Activated naive CD8-positive, alpha-beta T cell treated with anti-CD3 and anti-CD28 coated beads, Interleukin-2, amount 10 ng/mL, durations not matched to agents 7 days and 5 days (primary cell): ENCODE measurements around the gene EXOC4. TPM values are rescaled to one million over a fixed set of nuclear protein-coding genes. Genes with fewer than 3 reads are reported as not detected.
A peak's percentile ranks its signal among the peaks of the same experiment; 100 is the strongest.
"Not testable (repeated sequence)": the region's sequence is repeated elsewhere in the genome, so short reads cannot be mapped to it uniquely, and the experiment has no call there.

Experiments used
- ATAC-seq: fragments of 150-1000 bp; cut with Tn5 transposase; one replicate; pipeline ENCODE4 v1.10.0; 2021; ENCODE audit warnings: low read depth, moderate library complexity
- POLR2A ChIA-PET: fragments of 350-600 bp; sonication (Branson Sonifier 250); formaldehyde crosslinking; loops from one replicate; lab custom pipeline; 2021; ENCODE audit warnings: antibody characterized with exemption; lab: Charles Lee
- DNase-seq: peaks from one replicate; pipeline ENCODE4 v3.0.0; 2021
- H3K27ac Mint-ChIP-seq: one replicate; pipeline ENCODE4 v1.8.0; 2022; ENCODE audit warnings: mild to moderate bottlenecking, mixed read lengths
- H3K27me3 Mint-ChIP-seq: one replicate; pipeline ENCODE4 v1.8.0; 2022; ENCODE audit warnings: mild to moderate bottlenecking, moderate library complexity, mixed read lengths
- H3K36me3 Mint-ChIP-seq: one replicate; pipeline ENCODE4 v1.8.0; 2021; ENCODE audit warnings: mild to moderate bottlenecking, mixed read lengths
- H3K4me1 Mint-ChIP-seq: one replicate; pipeline ENCODE4 v1.8.0; 2021; ENCODE audit warnings: mixed read lengths
- H3K4me3 Mint-ChIP-seq: one replicate; pipeline ENCODE4 v1.8.0; 2022; ENCODE audit warnings: mild to moderate bottlenecking, moderate library complexity, mixed read lengths
- H3K9me3 Mint-ChIP-seq: one replicate; pipeline ENCODE4 v1.8.0; 2021; ENCODE audit warnings: mixed read lengths
- total RNA-seq, 2 experiments: library from RNA; stranded (reverse); gene quantifications; one replicate each; pipeline ENCODE4 v1.2.3, GENCODE V29; 2021

The EXOC4 gene
- total RNA-seq, 2 experiments from 2014 or later: 73.1 to 73.7 TPM

DNA sequence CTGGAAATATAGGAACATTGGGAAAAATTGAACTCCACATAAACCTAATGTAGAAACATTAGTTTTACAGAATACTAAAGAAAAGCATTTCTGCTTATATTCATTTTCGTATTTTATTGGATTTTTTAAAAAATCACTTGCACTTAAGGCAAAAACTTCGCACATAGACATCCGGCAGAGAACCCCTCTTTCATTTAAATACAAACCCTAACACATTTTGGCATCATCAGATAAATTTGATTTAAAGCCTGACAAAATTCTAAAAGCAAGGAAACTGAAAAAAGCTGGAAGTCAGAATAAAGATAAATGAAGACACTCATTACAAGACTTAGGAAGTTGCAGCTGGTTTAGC, 396 bp upstream of the EXOC4 start:
- ATAC-seq (no peak), DNase-seq (no peak)

DNA sequence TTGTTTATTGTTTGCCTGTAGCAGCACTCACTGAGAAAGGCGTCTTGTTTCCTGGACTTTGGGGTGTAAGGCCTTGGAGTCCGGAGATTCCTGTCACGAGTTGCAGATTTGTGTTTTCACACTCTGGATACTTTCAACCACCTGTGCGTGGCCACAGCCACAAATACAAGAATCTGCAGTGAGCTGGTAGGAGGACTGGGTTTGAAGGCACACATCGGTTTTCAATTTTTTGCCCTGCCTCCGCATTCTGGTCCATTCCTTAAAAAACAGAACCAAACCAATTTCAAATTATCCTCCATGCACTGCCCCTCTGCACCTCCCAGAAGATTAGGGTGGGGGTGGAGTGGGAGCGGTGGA, 619 bp downstream of the EXOC4 start:
- Mint-ChIP-seq H3K27ac (peak overlapping the region; percentile 81), H3K9me3 (no peaks in the 10 kb centered on the region), H3K36me3 (peaks cover 6% of the 10 kb centered on the region), H3K27me3 (no peaks in the 10 kb centered on the region), H3K4me1 (peaks cover 25% of the 10 kb centered on the region), H3K4me3 (peak overlapping the region; percentile 93)
- POLR2A ChIA-PET: no interaction called here
- ATAC-seq (no peak), DNase-seq (no peak)

More for the DNA sequence above, 396 bp upstream of the EXOC4 start:
- H3K4me3 Mint-ChIP-seq: peak overlapping the region; percentile 93
- H3K4me1 Mint-ChIP-seq: peaks cover 19% of the 10 kb centered on the region
- peaks cover 6% of the 10 kb centered on the region for H3K36me3 Mint-ChIP-seq
- no peaks in the 10 kb centered on the region for H3K9me3 Mint-ChIP-seq
- POLR2A ChIA-PET: interaction anchor here (0.6 kb wide), 1 partner anchor 856 kb away, joined by 3 read pairs; no protein-coding TSS in a partner anchor
- no peak overlapping the region for H3K27ac Mint-ChIP-seq
- no peaks in the 10 kb centered on the region for H3K27me3 Mint-ChIP-seq

DNA sequence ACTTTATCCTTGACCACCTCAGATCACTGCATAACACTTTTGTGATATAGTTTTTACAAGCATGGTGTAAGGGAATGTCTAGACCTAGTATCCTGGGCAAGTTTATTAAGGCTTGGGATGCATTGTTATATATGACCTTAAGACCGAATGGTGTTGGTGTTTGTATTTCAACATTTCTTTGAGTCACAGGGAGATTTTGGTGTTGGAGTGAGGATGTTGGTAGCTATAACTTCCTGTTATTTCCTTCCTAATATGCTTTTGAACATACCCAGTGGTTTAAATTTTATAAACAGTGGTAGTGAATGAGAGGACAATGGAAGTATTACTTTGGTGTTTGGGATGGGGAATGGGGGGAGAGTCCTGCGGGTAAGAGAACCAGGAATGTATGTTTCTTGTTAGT, 2.6 kb downstream of the EXOC4 start:
- H3K27ac Mint-ChIP-seq: no peak overlapping the region
- no peaks in the 10 kb centered on the region for H3K27me3 Mint-ChIP-seq
- H3K4me1 Mint-ChIP-seq: peaks cover 25% of the 10 kb centered on the region
- no peaks in the 10 kb centered on the region for H3K9me3 Mint-ChIP-seq
- peaks cover 7% of the 10 kb centered on the region for H3K36me3 Mint-ChIP-seq
- POLR2A ChIA-PET: no interaction called here
- ATAC-seq: no peak
- DNase-seq: no peak
- H3K4me3 Mint-ChIP-seq: no peak overlapping the region

DNA sequence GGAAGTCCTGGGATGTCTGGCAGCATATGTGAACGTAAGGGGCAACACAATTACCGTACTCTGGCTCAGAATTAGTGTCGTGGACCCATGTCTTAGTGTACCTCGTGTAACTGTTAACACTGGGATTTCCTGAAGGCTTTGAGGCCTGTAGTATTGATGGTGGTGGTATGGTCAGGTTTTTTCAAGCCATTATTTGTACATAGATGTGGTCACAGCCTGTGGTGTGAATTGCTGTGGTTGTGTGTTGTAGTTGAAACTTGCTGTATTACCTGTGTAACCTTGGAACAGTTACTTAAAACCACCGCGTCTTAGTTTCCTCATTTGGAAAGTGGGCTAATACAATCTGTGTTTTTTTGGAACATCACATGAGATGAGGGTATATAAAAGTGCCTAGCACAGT, 5.3 kb downstream of the EXOC4 start:
- POLR2A ChIA-PET: no interaction called here
- Mint-ChIP-seq H3K4me3 (no peak overlapping the region), H3K27ac (no peak overlapping the region), H3K27me3 (no peaks in the 10 kb centered on the region), H3K4me1 (peaks cover 26% of the 10 kb centered on the region), H3K36me3 (peaks cover 16% of the 10 kb centered on the region), H3K9me3 (no peaks in the 10 kb centered on the region)
- DNase-seq (no peak), ATAC-seq (no peak)

DNA sequence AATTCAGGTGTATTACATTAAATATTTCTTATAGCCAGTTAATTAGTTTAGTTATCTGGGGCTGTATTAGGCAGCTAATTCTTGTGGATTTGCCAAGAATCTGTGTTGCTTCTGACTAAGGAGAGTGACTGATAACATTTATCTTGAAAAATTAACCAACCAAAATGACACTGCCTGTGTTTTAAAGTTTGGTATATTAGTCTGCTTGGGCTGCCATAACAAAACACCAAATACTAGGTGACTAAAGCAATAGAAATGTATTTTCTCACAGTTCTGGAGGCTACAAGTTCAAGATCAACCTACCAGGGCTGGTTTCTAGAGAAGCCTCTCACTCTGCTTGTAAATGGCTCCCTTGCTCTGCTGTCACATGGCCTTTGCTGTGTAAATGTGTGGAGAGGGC, 12.9 kb downstream of the EXOC4 start:
- ATAC-seq (no peak), DNase-seq (no peak)
- Mint-ChIP-seq H3K27ac (no peak overlapping the region), H3K27me3 (no peaks in the 10 kb centered on the region), H3K36me3 (peaks cover 42% of the 10 kb centered on the region), H3K4me3 (no peak overlapping the region), H3K4me1 (peaks cover 10% of the 10 kb centered on the region), H3K9me3 (no peaks in the 10 kb centered on the region)
- POLR2A ChIA-PET: no interaction called here

DNA sequence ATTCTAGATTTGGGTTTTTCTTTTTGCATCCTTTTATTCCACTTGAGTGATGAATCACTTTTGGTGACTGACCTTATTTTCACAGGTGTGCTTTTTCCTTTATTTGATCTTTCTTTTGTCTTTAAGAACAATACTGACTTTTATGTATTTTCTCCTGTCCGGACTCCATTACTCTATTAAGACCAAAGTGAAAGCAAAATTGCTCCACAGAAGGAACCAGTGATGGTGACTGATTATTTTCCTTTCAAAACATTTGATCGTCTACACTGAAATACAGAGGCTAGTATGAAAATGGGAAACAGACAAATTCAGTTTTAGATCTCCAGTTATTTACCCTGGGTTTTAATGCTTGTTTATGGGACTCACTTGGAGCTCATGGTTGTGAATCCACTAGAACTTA, 15.5 kb downstream of the EXOC4 start:
- no peak overlapping the region for H3K4me3 Mint-ChIP-seq
- DNase-seq: no peak
- H3K27ac Mint-ChIP-seq: no peak overlapping the region
- no peaks in the 10 kb centered on the region for H3K9me3 Mint-ChIP-seq
- H3K27me3 Mint-ChIP-seq: no peaks in the 10 kb centered on the region
- H3K4me1 Mint-ChIP-seq: peaks cover 9% of the 10 kb centered on the region
- no peak for ATAC-seq
- POLR2A ChIA-PET: no interaction called here
- H3K36me3 Mint-ChIP-seq: peaks cover 34% of the 10 kb centered on the region

DNA sequence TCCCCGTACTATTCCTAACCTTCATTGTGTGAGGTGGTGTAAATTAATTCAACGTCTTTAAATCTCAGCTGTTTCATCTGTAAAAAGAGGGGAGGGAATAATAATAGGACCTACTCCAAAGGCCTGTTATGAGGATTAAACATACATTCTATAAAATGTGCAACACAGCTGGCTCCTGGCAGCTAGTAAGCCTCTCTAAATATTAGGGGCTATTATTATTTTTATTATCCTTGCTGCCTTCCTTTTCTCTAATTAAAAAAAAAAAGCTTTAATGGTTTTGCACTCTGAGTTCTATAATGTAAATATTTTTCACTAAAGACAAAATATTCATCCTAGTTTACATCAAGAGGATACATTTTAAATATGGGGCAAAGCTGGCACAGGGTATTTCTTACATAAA, 19.5 kb downstream of the EXOC4 start:
- Mint-ChIP-seq H3K4me1 (peaks cover 5% of the 10 kb centered on the region), H3K9me3 (no peaks in the 10 kb centered on the region), H3K36me3 (peaks cover 41% of the 10 kb centered on the region), H3K4me3 (no peak overlapping the region), H3K27ac (no peak overlapping the region), H3K27me3 (no peaks in the 10 kb centered on the region)
- DNase-seq (no peak), ATAC-seq (no peak)
- POLR2A ChIA-PET: interaction anchor here (0.6 kb wide), 1 partner anchor 35 kb away, joined by 3 read pairs; no protein-coding TSS in a partner anchor

DNA sequence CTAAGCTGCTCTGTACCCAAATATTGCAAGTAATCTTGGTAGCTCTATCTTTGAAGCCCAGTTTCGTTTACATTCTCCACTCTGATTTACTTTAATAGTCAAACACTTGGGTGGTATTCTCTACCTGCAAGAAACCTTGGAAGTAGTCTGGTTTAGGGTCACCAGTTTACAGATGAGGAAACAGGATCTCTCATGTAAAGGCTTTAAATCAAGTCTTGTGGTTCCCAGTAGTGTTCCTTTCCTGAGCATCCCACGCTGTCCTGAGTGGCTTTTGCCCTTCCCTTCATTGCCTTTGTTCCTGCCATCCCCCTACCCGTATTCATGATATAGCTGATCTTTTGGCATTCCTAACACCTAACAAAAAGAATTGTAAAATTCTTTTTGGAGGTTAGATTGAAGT, 20.3 kb downstream of the EXOC4 start:
- Mint-ChIP-seq H3K4me1 (peaks cover 2% of the 10 kb centered on the region), H3K27me3 (no peaks in the 10 kb centered on the region), H3K36me3 (peaks cover 39% of the 10 kb centered on the region), H3K9me3 (no peaks in the 10 kb centered on the region), H3K27ac (no peak overlapping the region), H3K4me3 (no peak overlapping the region)
- no peak for ATAC-seq
- no peak for DNase-seq
- POLR2A ChIA-PET: no interaction called here

DNA sequence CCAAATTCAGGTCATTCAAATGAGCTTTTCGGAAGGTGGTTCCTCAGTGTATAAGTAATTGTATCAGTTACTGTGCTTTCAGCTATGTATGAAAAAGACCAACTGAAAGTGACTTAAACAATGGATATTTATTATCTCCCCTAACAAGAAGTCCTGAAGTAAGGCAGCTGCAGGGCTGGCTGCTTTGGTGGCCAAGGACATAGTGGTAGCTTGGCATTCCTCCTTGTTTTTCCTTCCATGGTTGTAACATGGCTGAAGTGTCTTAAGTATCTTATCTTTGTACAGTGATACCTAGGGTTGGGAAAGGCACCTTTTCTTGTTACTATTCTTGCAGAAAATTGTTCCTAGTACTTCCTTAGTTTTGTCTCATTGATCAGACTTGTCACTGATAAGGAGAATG, 21.4 kb downstream of the EXOC4 start:
- H3K36me3 Mint-ChIP-seq: peaks cover 42% of the 10 kb centered on the region

DNA sequence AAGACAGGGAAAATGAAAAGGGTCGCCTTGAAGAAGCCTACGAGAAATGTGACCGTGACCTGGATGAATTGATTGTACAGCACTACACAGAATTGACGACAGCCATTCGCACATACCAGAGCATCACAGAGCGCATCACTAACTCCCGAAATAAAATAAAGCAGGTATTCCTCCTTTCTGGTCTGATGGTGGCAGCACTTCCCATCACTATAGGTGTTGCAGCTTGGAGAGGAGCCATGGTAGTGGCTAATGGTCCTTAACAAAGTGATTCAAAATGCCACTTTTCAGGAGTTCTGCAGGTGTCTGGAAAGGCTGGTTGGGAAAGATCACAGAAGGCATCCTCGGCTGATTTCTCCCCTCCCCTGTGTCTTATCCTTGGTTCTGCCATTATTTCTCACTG, 22.1 kb downstream of the EXOC4 start:
- DNase-seq (no peak), ATAC-seq (no peak)
- no peak overlapping the region for H3K27ac Mint-ChIP-seq
- POLR2A ChIA-PET: no interaction called here
- no peak overlapping the region for H3K4me3 Mint-ChIP-seq
- H3K36me3 Mint-ChIP-seq: peaks cover 43% of the 10 kb centered on the region
- peaks cover 2% of the 10 kb centered on the region for H3K9me3 Mint-ChIP-seq
- H3K4me1 Mint-ChIP-seq: no peaks in the 10 kb centered on the region
- no peaks in the 10 kb centered on the region for H3K27me3 Mint-ChIP-seq

More for the DNA sequence above, 21.4 kb downstream of the EXOC4 start:
- Mint-ChIP-seq H3K9me3 (peaks cover 2% of the 10 kb centered on the region), H3K4me1 (no peaks in the 10 kb centered on the region), H3K27me3 (no peaks in the 10 kb centered on the region), H3K4me3 (no peak overlapping the region), H3K27ac (no peak overlapping the region)
- DNase-seq (no peak), ATAC-seq (no peak)
- POLR2A ChIA-PET: no interaction called here

DNA sequence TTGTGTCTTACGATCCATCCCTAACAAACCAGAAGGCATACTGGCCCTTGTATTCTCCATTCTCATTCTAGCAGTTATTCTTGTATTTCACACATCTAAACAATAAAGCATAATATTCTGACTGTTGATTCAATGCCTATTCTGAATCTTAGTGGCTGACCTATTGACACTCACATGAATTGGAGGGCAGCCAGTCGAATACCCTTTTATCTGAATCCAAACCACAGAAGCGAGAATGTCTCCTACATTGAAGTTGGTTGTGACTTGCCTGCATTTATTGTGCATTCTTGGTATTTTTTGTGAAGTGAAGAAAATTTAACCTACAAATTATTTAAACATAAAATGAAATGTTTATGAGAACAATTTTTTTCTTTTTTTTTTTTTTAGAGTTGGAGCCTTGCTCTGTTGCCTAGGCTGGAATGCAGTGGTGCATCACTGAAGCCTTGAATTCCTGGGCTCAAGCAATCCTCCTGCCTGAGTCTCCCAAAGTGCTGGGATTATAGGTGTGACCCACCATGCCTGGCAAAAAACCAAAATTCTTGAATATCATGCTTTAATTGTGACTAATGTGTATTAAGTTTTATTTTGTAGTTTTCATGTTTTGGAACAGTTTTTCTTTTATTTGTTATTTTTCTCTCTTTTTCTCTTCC, 22.7 kb downstream of the EXOC4 start:
- Mint-ChIP-seq H3K27me3 (no peaks in the 10 kb centered on the region), H3K27ac (no peak overlapping the region), H3K4me1 (no peaks in the 10 kb centered on the region), H3K9me3 (peaks cover 2% of the 10 kb centered on the region), H3K4me3 (no peak overlapping the region), H3K36me3 (peaks cover 38% of the 10 kb centered on the region)
- DNase-seq: no peak
- ATAC-seq: no peak
- POLR2A ChIA-PET: no interaction called here

DNA sequence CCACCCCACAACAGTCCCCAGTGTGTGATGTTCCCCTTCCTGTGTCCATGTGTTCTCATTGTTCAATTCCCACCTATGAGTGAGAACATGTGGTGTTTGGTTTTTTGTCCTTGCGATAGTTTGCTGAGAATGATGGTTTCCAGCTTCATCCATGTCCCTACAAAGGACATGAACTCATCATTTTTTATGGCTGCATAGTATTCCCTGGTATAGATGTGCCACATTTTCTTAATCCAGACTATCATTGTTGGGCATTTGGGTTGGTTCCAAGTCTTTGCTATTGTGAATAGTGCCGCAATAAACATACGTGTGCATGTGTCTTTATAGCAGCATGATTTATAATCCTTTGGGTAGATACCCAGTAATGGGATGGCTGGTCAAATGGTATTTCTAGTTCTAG, 26.1 kb downstream of the EXOC4 start:
- peaks cover 44% of the 10 kb centered on the region for H3K36me3 Mint-ChIP-seq
- not testable (repeated sequence) for H3K27ac Mint-ChIP-seq

DNA sequence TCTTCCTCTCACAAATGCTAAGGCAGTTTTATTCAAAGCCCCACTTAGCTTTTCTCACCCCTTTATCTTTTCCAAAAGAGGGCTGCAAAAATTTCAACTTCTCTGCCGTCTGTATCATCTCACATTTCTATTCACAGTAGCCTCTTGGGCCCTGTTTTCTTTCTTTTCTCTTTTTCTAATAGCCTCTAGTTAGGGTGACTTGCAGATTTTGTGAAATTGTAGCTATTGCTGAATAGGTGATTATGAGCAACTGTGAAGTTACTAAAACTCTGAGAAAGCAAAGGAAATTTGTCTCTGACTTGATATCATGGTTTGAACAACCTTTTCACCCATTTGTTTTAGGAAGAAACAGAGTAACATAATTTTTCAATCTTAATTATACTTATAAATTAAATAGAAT, 29.2 kb downstream of the EXOC4 start:
- DNase-seq (no peak), ATAC-seq (no peak)
- H3K36me3 Mint-ChIP-seq: peaks cover 31% of the 10 kb centered on the region
- H3K4me1 Mint-ChIP-seq: no peaks in the 10 kb centered on the region
- H3K4me3 Mint-ChIP-seq: no peak overlapping the region
- H3K27me3 Mint-ChIP-seq: no peaks in the 10 kb centered on the region
- no peak overlapping the region for H3K27ac Mint-ChIP-seq
- H3K9me3 Mint-ChIP-seq: peaks cover 4% of the 10 kb centered on the region
- POLR2A ChIA-PET: no interaction called here

More for the DNA sequence above, 26.1 kb downstream of the EXOC4 start:
- H3K9me3 Mint-ChIP-seq, H3K27me3 Mint-ChIP-seq, POLR2A ChIA-PET, H3K4me1 Mint-ChIP-seq, DNase-seq, H3K4me3 Mint-ChIP-seq, ATAC-seq: not testable (repeated sequence)

DNA sequence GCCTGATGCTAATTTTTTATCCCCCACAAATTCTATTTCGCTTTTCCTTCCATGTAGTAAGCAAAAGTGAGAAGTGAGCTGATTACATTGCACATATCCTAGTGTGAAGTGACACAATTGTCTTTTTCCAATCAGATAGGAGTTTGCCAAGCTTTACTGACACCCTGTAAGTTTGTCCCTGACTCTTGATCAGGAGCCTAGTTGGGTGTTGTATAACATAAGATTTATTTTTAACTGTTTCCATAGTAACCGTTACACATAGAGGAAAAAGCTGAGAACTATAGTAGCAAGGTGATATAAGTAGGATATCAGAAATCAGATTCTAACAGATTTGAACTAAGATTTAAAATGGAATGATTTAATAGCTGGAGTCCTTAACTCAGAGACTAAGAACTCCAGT, 31.2 kb downstream of the EXOC4 start:
- Mint-ChIP-seq H3K27me3 (no peaks in the 10 kb centered on the region), H3K4me1 (no peaks in the 10 kb centered on the region), H3K36me3 (peaks cover 30% of the 10 kb centered on the region), H3K9me3 (peaks cover 2% of the 10 kb centered on the region), H3K4me3 (no peak overlapping the region), H3K27ac (no peak overlapping the region)
- DNase-seq (no peak), ATAC-seq (no peak)
- POLR2A ChIA-PET: no interaction called here
